H1 (cell line): Measurements from ENCODE around the gene GSX1. TPM values are rescaled to one million over a fixed set of nuclear protein-coding genes. Genes with fewer than 3 reads are reported as not detected.

Experiments
- JUND ChIP-seq: IDR thresholded peaks from 2 replicates; pipeline ENCODE4 v1.6.1; 2011; ENCODE audit warnings: mild to moderate bottlenecking, improper control_type of control experiment, low read length
- TBP ChIP-seq: IDR thresholded peaks from 2 replicates; pipeline ENCODE4 v1.6.1; 2011; ENCODE audit warnings: low read depth, low read length, improper control_type of control experiment
- polyA plus RNA-seq, 7 experiments: library from polyadenylated mRNA; depleted of rRNA in 3 of 7; stranded (reverse) in 5 of 7; unstranded in 2 of 7; fragments of >200 nt in 5 of 7; fragments of 200-250 nt in 2 of 7; gene quantifications; 1 replicate in 5 of 7; 2 replicates in 1 of 7; 4 replicates in 1 of 7; pipeline versions ENCODE4 v1.2.1 to v1.2.3, GENCODE V29; 2011 to 2013; ENCODE audit warnings: missing spikeins in 2 of 7, mixed read lengths in 2 of 7
- total RNA-seq: library from RNA; stranded (reverse); fragmentation: NEBNext Ultra II Directional; extraction: Animal tissue kit (Norgen Biotek cat#: 25700); gene quantifications from 2 replicates; pipeline ENCODE4 v1.2.1, GENCODE V29; 2021

GSX1 gene
- total and polyA plus RNA-seq, 2 of the 8 experiments (the other 6 are each of a cell fraction or from before 2014, with no cell fraction given), result not detected

GRCh38 chr13:27789153-27789494 is 3.2 kb upstream of the GSX1 start (continued):
- TF ChIP-seq TBP, result no peak
- TF ChIP-seq JUND, result no peak
